Activated CD4-positive, CD25-positive, alpha-beta regulatory T cell treated with anti-CD3 and anti-CD28 coated beads, Interleukin-2, amount 50 U/mL, for 72 hours (primary cell): Measurements from ENCODE around the gene ROPN1L.

Source experiments
- DNase-seq: peaks from one replicate; pipeline ENCODE4 v3.0.0; 2021

Gene ROPN1L

GRCh38 chr5:10459080-10460055, 17.7 kb downstream of the ROPN1L start:
- DNase-seq: no peak

DNA sequence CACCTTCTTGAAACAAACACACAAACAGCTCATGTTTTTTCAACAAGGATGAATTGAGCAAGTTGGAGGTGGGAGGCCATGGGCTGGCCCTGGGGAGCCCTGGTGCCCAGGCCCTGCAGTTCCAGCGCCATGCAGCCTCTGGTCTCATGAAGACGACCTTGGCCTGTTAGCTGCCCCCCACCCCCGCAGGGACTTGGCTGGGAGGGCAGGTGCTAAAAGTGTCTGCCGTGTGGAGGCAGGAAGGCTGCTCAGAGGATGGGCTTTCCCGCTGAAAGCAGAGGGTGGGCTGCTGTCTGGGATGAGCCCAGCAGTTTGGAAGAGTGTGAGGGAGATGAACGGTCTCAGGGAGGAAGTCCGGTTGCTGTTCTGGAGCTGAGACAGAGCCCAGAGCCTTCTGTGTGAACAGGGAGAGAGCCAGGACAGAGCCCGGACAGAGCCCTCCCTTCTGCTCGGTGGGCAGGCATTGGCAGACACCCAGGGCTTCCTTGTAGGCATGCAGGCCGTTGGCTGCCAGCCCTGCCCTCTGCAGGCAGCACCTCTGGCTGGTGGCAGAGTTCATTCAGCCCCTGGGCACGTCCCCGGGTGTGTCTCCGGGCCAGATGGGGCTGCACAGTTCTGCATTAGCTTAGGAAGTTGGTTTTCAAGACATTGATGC, 18.7 kb downstream of the ROPN1L start:
- DNase-seq: no peak

DNA sequence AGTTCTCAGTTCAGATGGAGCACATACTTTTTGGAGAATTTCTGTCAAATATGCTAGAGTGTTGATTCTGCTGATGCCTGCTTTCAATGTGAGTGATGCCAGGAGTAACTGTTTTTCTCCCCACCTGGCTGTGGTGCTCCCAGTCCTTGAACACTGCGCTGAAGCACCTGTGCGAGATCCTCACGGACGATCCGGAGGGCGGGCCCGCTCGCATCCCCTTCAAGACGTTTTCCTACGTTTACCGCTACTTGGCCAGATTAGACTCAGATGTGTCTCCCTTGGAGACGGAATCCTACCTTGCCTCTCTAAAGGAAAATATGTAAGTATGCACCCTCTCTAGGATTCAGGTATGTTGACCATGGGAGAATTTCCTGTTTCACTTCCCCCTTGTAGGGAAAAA, 19.4 kb downstream of the ROPN1L start:
- DNase-seq: no peak

DNA sequence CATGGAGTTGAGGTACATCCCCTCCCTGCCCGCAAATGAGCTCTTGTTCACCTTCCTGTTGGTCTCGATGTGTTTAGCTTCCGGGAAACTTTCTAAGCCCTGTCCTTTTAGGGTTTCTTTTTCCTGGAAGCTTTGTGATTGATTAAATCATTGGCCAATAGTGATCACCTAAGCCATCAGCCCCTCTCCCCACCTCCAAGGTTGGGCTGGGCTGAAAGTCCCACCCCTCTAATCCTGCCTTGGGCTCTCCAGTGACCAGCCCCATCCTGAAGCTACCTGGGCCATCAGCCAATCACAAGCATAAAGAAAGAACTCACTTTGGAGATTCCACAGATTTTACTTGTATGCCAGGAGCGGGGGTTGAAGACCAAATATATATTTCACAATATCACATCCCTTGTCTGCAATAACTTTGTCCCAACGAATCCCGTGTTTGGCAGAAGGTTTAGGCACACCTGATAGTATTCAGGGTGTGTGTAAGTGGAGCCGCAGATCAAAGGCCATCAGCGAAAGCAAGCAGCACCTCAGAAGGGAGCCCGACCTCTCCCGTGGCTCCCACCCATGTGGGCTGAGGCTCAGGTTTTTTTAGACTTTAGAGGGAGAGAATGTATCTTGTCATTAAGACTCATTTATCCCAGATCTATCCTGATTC, 20.4 kb downstream of the ROPN1L start:
- no peak for DNase-seq

- no peak for DNase-seq
Observed at GRCh38 chr5:10463566-10463965, 21.9 kb downstream of the ROPN1L start.

DNA sequence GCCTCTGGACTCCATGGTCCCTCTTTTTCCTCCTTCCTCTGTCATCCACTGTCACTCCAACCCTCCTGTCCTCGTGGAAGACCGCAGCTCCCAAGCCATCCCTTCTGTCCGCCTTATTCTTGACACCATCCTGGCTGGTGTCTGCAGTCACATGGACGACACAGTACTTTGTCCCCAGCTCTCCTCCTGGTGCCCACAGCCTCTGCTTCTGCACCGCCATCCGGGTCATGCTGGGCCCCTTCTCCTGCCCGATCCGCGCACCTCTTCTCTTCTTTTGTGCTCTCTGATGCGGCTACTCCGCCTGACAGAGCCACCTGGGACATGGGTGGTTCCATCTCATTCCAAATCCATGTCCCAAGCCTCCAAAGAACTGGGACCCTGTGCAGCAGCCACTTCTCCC, 22.5 kb downstream of the ROPN1L start:
- no peak for DNase-seq

DNA sequence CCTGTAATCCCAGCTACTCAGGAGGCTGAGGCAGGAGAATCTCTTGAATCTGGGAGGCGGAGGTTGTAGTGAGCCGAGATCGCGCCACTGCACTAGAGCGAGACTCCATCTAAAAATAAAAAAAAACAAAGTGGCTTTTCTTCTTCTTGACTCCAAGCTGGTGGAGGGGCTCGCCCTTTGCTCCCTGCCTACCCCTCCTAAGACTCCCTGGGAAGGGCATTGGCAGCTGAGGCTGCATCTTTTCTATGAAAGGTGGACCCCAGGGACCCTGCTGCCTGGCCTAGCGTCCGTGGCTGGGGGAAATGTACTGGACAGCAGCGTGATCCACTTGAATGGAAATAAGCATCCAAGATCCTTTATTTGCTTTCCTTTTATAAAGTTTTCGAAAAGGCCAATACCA, 24.0 kb downstream of the ROPN1L start:
- no peak for DNase-seq

DNA sequence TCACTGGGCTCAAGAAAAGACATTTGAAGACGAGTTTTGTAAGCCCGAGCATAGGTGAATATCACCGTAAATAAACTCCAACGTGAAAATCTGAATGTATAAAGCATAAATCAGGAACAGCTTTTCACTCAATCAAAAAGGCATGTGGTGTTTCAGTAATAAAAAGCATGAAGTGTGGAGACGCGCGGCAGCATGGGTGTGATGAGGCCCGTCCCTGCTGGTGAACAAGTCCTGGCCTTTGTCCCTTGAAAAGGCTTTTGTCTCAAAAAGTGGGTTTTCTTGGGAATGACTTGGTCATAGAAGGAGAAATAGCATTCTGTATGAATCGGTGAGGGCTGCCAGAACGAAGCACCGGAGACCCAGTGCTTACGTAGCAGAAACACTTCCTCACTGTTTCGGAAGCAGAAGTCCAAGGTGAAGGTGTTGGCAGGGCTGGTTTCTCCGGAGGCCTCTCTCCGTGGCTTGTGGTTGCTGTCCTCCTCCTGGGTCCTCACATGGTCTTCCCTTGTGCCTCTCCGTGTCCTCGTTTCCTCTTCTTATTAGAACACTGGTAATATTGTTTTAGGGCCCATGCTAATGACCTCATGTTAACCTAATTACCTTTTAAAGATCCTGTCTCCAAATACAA, 24.9 kb downstream of the ROPN1L start:
- no peak for DNase-seq

GRCh38 chr5:10467281-10468198, 25.9 kb downstream of the ROPN1L start:
- no peak for DNase-seq

DNA sequence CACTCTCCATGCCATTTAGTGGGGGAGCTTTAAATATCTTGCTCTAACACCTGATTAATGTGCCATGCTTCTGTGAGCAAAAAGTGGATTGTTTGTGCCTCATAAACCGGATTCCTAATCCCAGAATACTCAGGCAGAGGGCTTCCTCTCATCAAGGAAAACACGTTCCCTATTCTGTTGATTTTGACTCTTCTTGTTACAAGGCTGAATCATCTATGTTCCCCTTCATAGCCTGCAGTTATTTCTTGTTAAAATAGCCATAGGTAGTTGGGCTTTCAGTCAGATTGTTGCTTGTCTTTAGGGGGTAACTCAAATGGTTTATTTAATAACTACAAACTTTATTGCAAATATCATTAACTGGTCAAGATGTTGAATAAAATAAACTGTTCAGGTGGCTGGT, 26.6 kb downstream of the ROPN1L start:
- no peak for DNase-seq

DNA sequence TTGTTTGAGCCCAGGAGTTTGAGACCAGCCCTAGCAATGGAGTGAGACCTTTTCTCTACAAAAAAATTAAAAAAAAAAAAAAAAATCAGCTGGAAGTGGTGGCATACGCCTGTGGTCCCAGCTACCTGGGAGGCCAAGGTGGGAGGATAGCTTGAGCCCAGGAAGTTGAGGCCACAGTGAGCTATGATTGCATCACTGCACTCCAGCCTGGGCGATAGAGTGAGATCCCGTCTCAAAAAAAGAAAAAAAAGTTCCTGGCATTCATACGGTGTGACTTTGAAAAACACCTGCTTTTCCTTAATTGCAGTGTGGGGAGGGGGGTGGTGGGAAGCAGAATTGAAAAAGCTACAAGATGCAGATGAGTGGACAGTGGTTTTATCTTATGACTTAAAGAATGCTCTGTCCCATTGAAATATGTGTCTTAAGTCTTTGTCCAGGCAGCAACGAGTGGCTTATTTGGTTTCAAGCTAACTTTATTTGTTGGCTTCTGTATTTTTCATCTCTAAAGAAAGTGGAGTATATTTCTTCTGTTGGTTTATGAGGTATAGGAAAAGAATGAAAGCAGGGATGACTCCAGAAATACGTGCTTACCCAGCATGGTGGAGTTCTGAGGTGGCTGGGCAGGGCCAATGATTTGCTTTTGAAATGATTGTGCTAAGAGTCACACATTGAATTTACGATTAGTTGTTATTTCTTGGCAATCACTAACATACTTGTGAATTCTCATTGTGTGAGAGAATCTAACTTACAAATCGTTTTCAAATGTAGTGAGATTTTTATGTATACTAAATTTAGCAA, 27.8 kb downstream of the ROPN1L start:
- no peak for DNase-seq

DNA sequence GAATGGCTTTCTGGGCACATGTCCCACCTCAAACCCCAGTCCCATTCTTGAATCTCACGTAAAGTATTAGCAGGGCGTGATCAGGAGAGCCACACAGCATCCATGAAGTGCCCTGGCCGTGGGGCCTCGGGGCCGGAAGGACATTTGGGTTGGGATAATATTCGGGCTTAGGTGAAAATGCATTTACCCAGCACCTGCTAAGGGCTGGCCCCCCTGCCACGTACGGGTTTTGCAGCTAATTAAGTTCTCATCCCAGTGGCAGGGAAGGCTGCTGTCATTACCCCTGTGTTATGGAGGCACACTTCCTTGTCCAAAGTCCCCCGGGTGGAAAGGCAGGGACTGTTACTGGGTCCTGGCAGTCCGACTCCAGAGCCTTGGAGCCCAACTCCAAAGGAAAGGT, 29.0 kb downstream of the ROPN1L start:
- DNase-seq: no peak

DNA sequence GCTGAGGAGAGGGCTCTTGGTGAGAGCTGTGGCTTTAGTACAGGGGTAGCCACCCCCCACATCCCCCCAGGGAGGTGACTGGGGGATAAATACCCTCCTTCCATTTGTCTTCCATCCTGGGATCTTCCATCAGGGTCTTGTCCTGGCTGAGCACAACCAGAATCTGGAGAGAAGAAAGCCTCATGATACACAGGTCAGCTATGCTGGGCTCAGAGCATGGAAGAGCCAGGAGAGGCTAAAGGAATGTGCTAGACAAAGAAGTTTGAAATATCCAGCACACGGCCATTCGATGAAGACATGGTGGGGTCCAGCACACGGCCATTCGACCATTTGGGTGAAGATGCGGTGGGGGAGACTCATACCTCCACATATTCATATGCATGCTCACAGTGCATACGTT, 30.0 kb downstream of the ROPN1L start:
- no peak for DNase-seq

- no peak for DNase-seq
Observed at GRCh38 chr5:10474521-10475075, 32.9 kb downstream of the ROPN1L start.

- no peak for DNase-seq
Observed at GRCh38 chr5:10475931-10476676, 34.4 kb downstream of the ROPN1L start.

DNA sequence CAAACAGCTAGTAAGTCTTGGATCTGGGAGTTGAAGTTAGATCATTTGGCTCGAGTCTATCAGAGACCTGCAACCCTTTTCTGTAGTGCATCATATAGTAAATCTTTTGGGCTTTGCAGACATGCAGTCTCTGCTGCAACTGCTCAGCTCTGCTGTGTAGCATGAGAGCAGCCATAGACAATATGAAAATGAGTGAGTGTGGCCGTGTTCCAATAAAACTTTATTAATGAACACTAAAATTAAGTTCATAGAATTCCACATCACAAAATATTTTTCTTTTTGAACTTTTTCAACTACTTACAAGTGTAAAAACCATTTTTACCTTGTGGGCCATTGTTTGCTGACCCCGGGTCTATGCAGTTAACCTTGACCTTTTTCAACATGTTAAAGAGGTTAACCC, 35.2 kb downstream of the ROPN1L start:
- no peak for DNase-seq

- DNase-seq: no peak
Observed at GRCh38 chr5:10477943-10478342, 36.3 kb downstream of the ROPN1L start.

DNA sequence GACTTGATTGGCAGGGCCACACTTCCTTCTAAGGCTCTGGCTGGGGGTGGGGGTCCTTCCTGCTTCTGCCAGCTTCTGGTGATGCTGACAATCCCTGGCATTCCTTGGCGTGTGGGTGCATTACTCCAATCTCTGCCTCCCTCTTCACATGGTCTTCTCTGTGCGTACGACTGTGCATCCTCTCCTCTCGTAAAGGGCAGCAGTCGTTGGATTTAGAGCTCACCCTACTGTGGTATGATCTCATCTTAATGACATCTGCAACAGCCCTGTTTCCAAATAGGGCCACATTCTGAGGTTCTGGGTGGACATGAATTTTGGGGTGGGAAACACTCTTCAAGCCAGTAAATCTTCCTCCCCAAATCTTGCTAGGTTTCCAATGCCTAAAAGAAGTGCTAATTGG, 36.8 kb downstream of the ROPN1L start:
- no peak for DNase-seq

DNA sequence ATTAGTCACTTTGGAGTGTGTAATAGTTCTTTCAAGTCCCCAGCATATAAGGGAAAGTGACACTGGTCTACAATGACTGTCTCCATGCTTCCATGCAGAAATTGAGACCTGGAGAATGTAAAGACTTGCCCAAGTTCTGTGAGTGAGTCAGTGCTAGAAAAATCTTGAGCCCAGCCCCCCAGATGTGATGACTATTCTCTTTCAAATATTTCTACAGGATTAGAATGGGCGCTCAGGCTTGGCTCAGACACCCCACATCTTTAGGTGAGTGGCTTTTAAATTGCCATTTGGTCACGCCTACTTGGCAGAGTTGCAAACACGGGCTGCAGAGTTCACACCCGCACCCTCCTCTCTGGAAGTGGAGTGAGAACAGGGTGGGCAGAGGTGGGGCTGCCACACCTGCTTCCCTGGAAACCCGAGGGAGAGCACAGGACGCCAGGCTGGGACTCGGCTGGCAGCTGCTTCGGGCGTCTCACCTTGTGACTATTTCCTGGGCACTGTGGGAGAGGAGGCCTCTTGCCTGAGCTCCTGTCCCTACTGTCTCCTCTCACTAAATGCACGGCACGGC, 37.6 kb downstream of the ROPN1L start:
- no peak for DNase-seq
